Neural cell (in vitro differentiated cells): ENCODE measurements around the gene SYNE3.

ENCODE experiments used
- CTCF ChIP-seq: fragments of 450-650 bp; IDR thresholded peaks from 2 replicates; pipeline ENCODE4 v1.5.1; 2014; ENCODE audit warnings: antibody characterized with exemption, mild to moderate bottlenecking, moderate library complexity; ENCODE audit not compliant: poor library complexity, severe bottlenecking
- EP300 ChIP-seq: fragments of 450-650 bp; conservative IDR thresholded peaks from 2 replicates; pipeline ENCODE4 v1.6.1; 2014; ENCODE audit warnings: antibody characterized with exemption, mild to moderate bottlenecking, moderate library complexity; ENCODE audit not compliant: poor library complexity, severe bottlenecking
- EZH2 ChIP-seq: fragments of 200-600, 300-800 bp; shearing (Covaris generic), sonication (generic); IDR thresholded peaks from 2 replicates; pipeline ENCODE4 v1.6.1; 2014; ENCODE audit warnings: antibody characterized with exemption, low read length, borderline replicate concordance, mild to moderate bottlenecking; ENCODE audit not compliant: insufficient read depth, poor library complexity, severe bottlenecking
- MXI1 ChIP-seq: fragments of 450-650 bp; conservative IDR thresholded peaks from 2 replicates; pipeline ENCODE4 v1.6.1; 2014; ENCODE audit warnings: antibody characterized with exemption, mild to moderate bottlenecking; ENCODE audit not compliant: poor library complexity, severe bottlenecking
- POLR2AphosphoS5 ChIP-seq: IDR thresholded peaks from 2 replicates; pipeline ENCODE4 v1.6.1; 2012
- REST ChIP-seq: IDR thresholded peaks from 2 replicates; pipeline ENCODE4 v1.6.1; 2012; ENCODE audit warnings: borderline replicate concordance
- SMC3 ChIP-seq: fragments of 450-650 bp; conservative IDR thresholded peaks from 2 replicates; pipeline ENCODE4 v1.6.1; 2014; ENCODE audit warnings: antibody characterized with exemption, mild to moderate bottlenecking, moderate library complexity; ENCODE audit not compliant: poor library complexity

- TF ChIP-seq EP300, result no peak
- TF ChIP-seq MXI1, result no peak
- TF ChIP-seq REST, result no peak
- no peak for TF ChIP-seq POLR2AphosphoS5
- TF ChIP-seq CTCF, result no peak
- TF ChIP-seq SMC3, result no peak
- no peak for TF ChIP-seq EZH2
Measured at GRCh38 chr14:95513291-95513690, 3.2 kb downstream of the SYNE3 start.
